Measurements from ENCODE around the gene OR52E6.

GRCh38 chr11:5808500-5809121 lies 33.1 kb downstream of the OR52E6 start, which contains the start of gene OR52N2:
- TF ChIP-seq CTCF (conservative IDR thresholded peaks at IDR 0.05 in 1 of 2, IDR thresholded peaks at IDR 0.05 in 1 of 2; ENCODE audit: low read depth in 1 of 2, low read length in 2 of 2): peak; percentile 83 to 98
- TF ChIP-seq EZH2 (IDR thresholded peaks at IDR 0.05; ENCODE audit: low read length, missing control alignments): no peak

All from fibroblast of lung (primary cell).